Neural progenitor cell (in vitro differentiated cells): Measurements from ENCODE around the gene SHC2.

ENCODE experiments used
- CTCF ChIP-seq: fragments of 200-600 bp; sonication (generic); IDR thresholded peaks from 2 replicates; pipeline ENCODE4 v1.5.1; 2017; ENCODE audit warnings: antibody characterized with exemption, mild to moderate bottlenecking
- EZH2 ChIP-seq: fragments of 200-600 bp; sonication (generic); IDR thresholded peaks from 2 replicates; pipeline ENCODE4 v1.6.1; 2017; ENCODE audit warnings: antibody characterized with exemption, mild to moderate bottlenecking, moderate library complexity

GRCh38 chr19:379796-380195, 81.0 kb downstream of the SHC2 start:
- TF ChIP-seq CTCF: no peak
- no peak for TF ChIP-seq EZH2
